PC-3 (cell line): ENCODE data around the gene PFN1. TPM values are rescaled to one million over a fixed set of nuclear protein-coding genes. Genes with fewer than 3 reads are reported as not detected.

Experiments
- ATAC-seq: fragments of 200-7000 bp; cut with Tn5 transposase; 2 replicates; pipeline ENCODE4 v1.9.1; 2020; ENCODE audit warnings: mild to moderate bottlenecking, moderate library complexity
- BruUV-seq: library from RNA; stranded (reverse); fragments of 400-500 nt; replicated peaks from 2 replicates; lab custom pipeline; 2021; lab: Mats Ljungman, UMichigan
- CTCF ChIA-PET: fragments of 300-600 bp; sonication (Branson Sonifier 250); formaldehyde crosslinking; loops from one replicate; lab custom pipeline; 2022; ENCODE audit warnings: antibody characterized with exemption; lab: Charles Lee
- POLR2A ChIA-PET: fragments of 300-600 bp; sonication (Branson Sonifier 250); formaldehyde crosslinking; loops from one replicate; lab custom pipeline; 2022; ENCODE audit warnings: antibody characterized with exemption; ENCODE audit not compliant: unreplicated experiment; lab: Charles Lee
- DNase-seq: peaks from one replicate; pipeline ENCODE4 v3.0.0-alpha.2; 2015
- H2AFZ ChIP-seq: fragments of 300-600 bp; sonication (generic); 2 replicates; pipeline ENCODE4 v1.6.0; 2016; ENCODE audit warnings: antibody characterized with exemption, low read length
- H3F3A ChIP-seq: fragments of 300-600 bp; sonication (generic); one replicate; pipeline ENCODE4 v1.6.0; 2017; ENCODE audit warnings: antibody characterized with exemption, low read length, control low read depth, mild to moderate bottlenecking; ENCODE audit not compliant: unreplicated experiment
- H3K27ac ChIP-seq: fragments of 300-600 bp; sonication (generic); 2 replicates; pipeline ENCODE4 v1.5.1; 2016; ENCODE audit warnings: mild to moderate bottlenecking, low read length
- H3K27me3 ChIP-seq: fragments of 300-600 bp; sonication (generic); 2 replicates; pipeline ENCODE4 v1.6.1; 2016; ENCODE audit warnings: low read length, mixed read lengths
- H3K36me3 ChIP-seq: fragments of 300-600 bp; sonication (generic); 2 replicates; pipeline ENCODE4 v1.6.1; 2016; ENCODE audit warnings: low read depth, mixed run types, low read length, mixed read lengths
- H3K4me1 ChIP-seq: fragments of 300-600 bp; sonication (generic); 2 replicates; pipeline ENCODE4 v1.5.1; 2016; ENCODE audit warnings: low read length; ENCODE audit not compliant: insufficient read depth
- H3K4me2 ChIP-seq: fragments of 300-600 bp; sonication (generic); 2 replicates; pipeline ENCODE4 v1.6.0; 2016; ENCODE audit warnings: low read length
- H3K4me3 ChIP-seq: fragments of 300-600 bp; sonication (generic); 2 replicates; pipeline ENCODE4 v1.5.1; 2016; ENCODE audit warnings: mild to moderate bottlenecking, low read length, mixed read lengths
- H3K79me2 ChIP-seq: fragments of 300-600 bp; sonication (generic); 2 replicates; pipeline ENCODE4 v1.6.1; 2017; ENCODE audit warnings: low read length, mixed read lengths
- H3K9ac ChIP-seq: fragments of 300-600 bp; sonication (generic); 2 replicates; pipeline ENCODE4 v1.6.0; 2016; ENCODE audit warnings: mild to moderate bottlenecking, low read length
- H3K9me2 ChIP-seq: fragments of 300-600 bp; sonication (generic); replicated peaks from 2 replicates; pipeline ENCODE4 v1.6.1; 2016; ENCODE audit warnings: mixed run types, low read length, mixed read lengths
- H3K9me3 ChIP-seq: fragments of 300-600 bp; sonication (generic); 2 replicates; pipeline ENCODE4 v1.6.1; 2016; ENCODE audit warnings: low read length, mixed read lengths
- H4K20me1 ChIP-seq: fragments of 300-600 bp; sonication (generic); 2 replicates; pipeline ENCODE4 v1.6.1; 2016; ENCODE audit warnings: low read length, mixed read lengths
- CTCF ChIP-seq: fragments of 300-600 bp; sonication (generic); conservative IDR thresholded peaks from 2 replicates; pipeline ENCODE4 v1.5.1; 2017; ENCODE audit warnings: antibody characterized with exemption, low read depth, mild to moderate bottlenecking, low read length
- EZH2 ChIP-seq: fragments of 300-600 bp; sonication (generic); IDR thresholded peaks from one replicate; pipeline ENCODE4 v1.6.1; 2017; ENCODE audit warnings: antibody characterized with exemption, mild to moderate bottlenecking, low read length; ENCODE audit not compliant: unreplicated experiment
- EZH2phosphoT487 ChIP-seq: fragments of 300-600 bp; sonication (generic); IDR thresholded peaks from 2 replicates; pipeline ENCODE4 v1.6.1; 2018; ENCODE audit warnings: mild to moderate bottlenecking, antibody characterized with exemption, low read length, borderline replicate concordance
- intact Hi-C: fragments of 100-400 bp; cut with micrococcal nuclease; formaldehyde crosslinking; loops from 2 replicates; pipeline ENCODE4 v1.9.0; 2023
- total RNA-seq: library from RNA; depleted of rRNA; stranded (reverse); fragments of >200 nt; gene quantifications from 2 replicates; pipeline ENCODE4 v1.2.3, GENCODE V29; 2014

PFN1 gene
- total RNA-seq, 1 experiment from 2014 or later, result 1,914 TPM

- H3K9me2 ChIP-seq, result no peaks in the 10 kb centered on the region
- CTCF ChIA-PET, result no interaction called here
- no peaks in the 10 kb centered on the region; the same call in 1 of the 2 replicates for H3K36me3 ChIP-seq
- POLR2A ChIA-PET, result no interaction called here
- no peaks in the 10 kb centered on the region for H4K20me1 ChIP-seq
- H3F3A ChIP-seq, result no peaks in the 10 kb centered on the region
- peak; percentile 72 for TF ChIP-seq CTCF
- no peak for TF ChIP-seq EZH2
- no peak for TF ChIP-seq EZH2phosphoT487
- peak within 1 kb of the TSS; percentile 14; the same call in 1 of the 2 replicates for H3K27ac ChIP-seq
- no peaks in the 10 kb centered on the region for H3K9me3 ChIP-seq
- DNase-seq (peak; percentile 55), ATAC-seq (peak; percentile 82)
- H3K4me3 ChIP-seq, result peak within 1 kb of the TSS; percentile 88
- intact Hi-C loops, result no loop called here
- H3K9ac ChIP-seq, result peak within 1 kb of the TSS; percentile 82
- H3K79me2 ChIP-seq, result peaks cover 7% of the 10 kb centered on the region; the same call in 1 of the 2 replicates
- peak within 1 kb of the TSS; percentile 94 for H2AFZ ChIP-seq
- H3K4me2 ChIP-seq, result peak within 1 kb of the TSS; percentile 88
- H3K27me3 ChIP-seq, result no peaks in the 10 kb centered on the region
- H3K4me1 ChIP-seq, result peaks cover 15% of the 10 kb centered on the region; the same call in 1 of the 2 replicates
- no TSS peak for BruUV-seq
Observed at GRCh38 chr17:4986951-4987766, 38.8 kb upstream of the PFN1 start, which contains the start of gene CAMTA2. CAMTA2 (minus strand) TSS chr17:4987675; CDS start chr17:4986222, 1,453 bp downstream.

DNA sequence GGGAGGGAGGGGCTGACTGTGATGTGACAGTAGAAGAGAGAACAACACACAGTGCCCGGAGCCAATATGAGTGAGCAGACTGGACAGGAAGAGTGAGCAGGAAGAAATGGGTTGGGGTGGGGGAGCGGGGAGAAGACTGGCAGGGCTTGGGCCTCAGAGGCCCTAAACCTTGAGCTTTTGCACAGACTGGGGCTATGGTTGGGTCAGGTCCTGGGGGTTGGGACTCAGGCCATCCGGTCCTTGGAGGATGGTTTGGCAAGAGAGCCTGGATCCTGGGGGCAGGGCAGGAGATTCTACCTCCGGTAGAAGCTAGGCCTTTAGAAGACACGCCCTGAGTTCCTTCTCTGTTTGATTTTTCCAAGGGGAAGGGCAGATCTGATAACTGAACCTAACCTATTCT, 38.1 kb upstream of the PFN1 start:
- POLR2A ChIA-PET, result no interaction called here
- peak; percentile 25 for ATAC-seq
- peak overlapping the region; percentile 82 for H3K9ac ChIP-seq
- no peak for TF ChIP-seq EZH2
- no peak for TF ChIP-seq EZH2phosphoT487
- no peak for TF ChIP-seq CTCF
- no peaks in the 10 kb centered on the region for H3K9me3 ChIP-seq
- no peaks in the 10 kb centered on the region for H4K20me1 ChIP-seq
- H3K27me3 ChIP-seq, result no peaks in the 10 kb centered on the region
- peak overlapping the region; percentile 88 for H3K4me2 ChIP-seq
- H3K4me1 ChIP-seq, result peaks cover 15% of the 10 kb centered on the region; the same call in 1 of the 2 replicates
- H2AFZ ChIP-seq, result peak overlapping the region; percentile 94
- TSS peak; percentile 28 for BruUV-seq
- H3K9me2 ChIP-seq, result no peaks in the 10 kb centered on the region
- H3K36me3 ChIP-seq, result no peaks in the 10 kb centered on the region; the same call in 1 of the 2 replicates
- H3K4me3 ChIP-seq, result peak overlapping the region; percentile 88
- H3F3A ChIP-seq, result no peaks in the 10 kb centered on the region
- peaks cover 7% of the 10 kb centered on the region; the same call in 1 of the 2 replicates for H3K79me2 ChIP-seq
- 0 out of 2 replicates have a peak overlapping the region, but pooled peaks have one; percentile 14 for H3K27ac ChIP-seq
- CTCF ChIA-PET, result no interaction called here
- DNase-seq, result no peak
- intact Hi-C loops, result no loop called here

DNA sequence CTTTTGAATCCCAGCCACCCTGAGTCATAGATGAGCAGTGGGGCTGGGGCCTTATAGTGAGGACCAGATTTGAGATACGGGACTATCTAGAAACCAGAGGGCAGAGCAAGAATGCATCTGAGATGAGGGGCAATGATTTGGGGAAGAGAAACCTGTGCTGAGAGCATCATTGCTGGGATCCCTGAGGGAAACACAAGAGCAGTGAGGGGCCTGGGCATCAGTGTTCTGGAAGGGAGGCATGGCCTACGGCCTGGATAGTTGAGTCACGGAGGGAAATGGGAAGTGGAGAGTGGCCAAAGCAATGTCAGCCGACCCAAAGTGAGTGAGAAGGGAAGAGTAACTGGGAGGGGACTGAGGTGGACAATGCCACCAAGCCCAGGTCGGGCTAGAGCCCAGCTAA, 34.0 kb upstream of the PFN1 start:
- no TSS peak for BruUV-seq
- ATAC-seq (no peak), DNase-seq (no peak)
- no peak overlapping the region for H3K9ac ChIP-seq
- no peaks in the 10 kb centered on the region for H3K27me3 ChIP-seq
- intact Hi-C loops, result no loop called here
- H4K20me1 ChIP-seq, result no peaks in the 10 kb centered on the region
- ChIA-PET POLR2A (no interaction called here), CTCF (no interaction called here)
- peaks cover 3% of the 10 kb centered on the region for H3K36me3 ChIP-seq
- H3K4me2 ChIP-seq, result no peak overlapping the region
- no peak overlapping the region for H3K27ac ChIP-seq
- peaks cover 7% of the 10 kb centered on the region; the same call in 1 of the 2 replicates for H3K79me2 ChIP-seq
- H3K4me1 ChIP-seq, result peaks cover 9% of the 10 kb centered on the region; the same call in 1 of the 2 replicates
- H2AFZ ChIP-seq, result no peak overlapping the region
- no peaks in the 10 kb centered on the region for H3K9me3 ChIP-seq
- no peak overlapping the region for H3K4me3 ChIP-seq
- H3K9me2 ChIP-seq, result no peaks in the 10 kb centered on the region
- TF ChIP-seq EZH2phosphoT487, result no peak
- TF ChIP-seq EZH2, result no peak
- TF ChIP-seq CTCF, result no peak
- H3F3A ChIP-seq, result no peaks in the 10 kb centered on the region
